K562 (cell line): Measurements from ENCODE around the gene TMEM181. TPM values are rescaled to one million over a fixed set of nuclear protein-coding genes. Genes with fewer than 3 reads are reported as not detected.

Experiments
- ATAC-seq: fragments of 200-7000 bp; cut with Tn5 transposase; 3 replicates; pipeline ENCODE4 v1.9.1; 2020; ENCODE audit warnings: moderate library complexity
- BruUV-seq: library from RNA; stranded (reverse); fragments of 400-500 nt; replicated peaks from 2 replicates; lab custom pipeline; 2021; lab: Mats Ljungman, UMichigan
- CTCF ChIA-PET: fragments of 300-600 bp; formaldehyde crosslinking; extraction: SDS; loops from one replicate; lab custom pipeline; 2021; ENCODE audit warnings: low intra/inter-chr PET ratio; lab: Yijun Ruan, JAX
- POLR2A ChIA-PET: fragments of 300-600, 350-650 bp; sonication (Branson Sonifier 250); formaldehyde crosslinking; extraction: SDS; loops from one replicate; lab custom pipeline; 2021; ENCODE audit warnings: antibody characterized with exemption, inconsistent platforms; lab: Yijun Ruan, JAX
- DNase-seq, 4 experiments: peaks; one replicate each; pipeline versions ENCODE4 v3.0.0 to v3.0.0-alpha.2; 2011 to 2018; ENCODE audit warnings: low spot score in 3 of 4, mixed read lengths in 3 of 4; ENCODE audit errors: extremely low read depth in 1 of 4
- FAIRE-seq: peaks from 2 replicates; lab custom pipeline; 2011; peaks lifted over from hg19 to GRCh38; lab: Jason Lieb, UNC
- H2AFZ ChIP-seq: 2 replicates; pipeline ENCODE4 v1.6.0; 2011; ENCODE audit warnings: low read depth, low read length, control low read depth, inconsistent platforms
- H3K27ac ChIP-seq: fragments of 200-600 bp; 3 replicates; pipeline ENCODE4 v1.8.0; 2011; ENCODE audit warnings: low read depth, mild to moderate bottlenecking, control low read depth, inconsistent platforms, low read length, moderate library complexity, mixed read lengths; ENCODE audit errors: extremely low read depth
- H3K27me3 ChIP-seq, 2 experiments: fragments of 300-600 bp in 1 of 2; 2 replicates in 1 of 2; 3 replicates in 1 of 2; pipeline versions ENCODE4 v1.6.0 to v1.8.0; 2011; ENCODE audit warnings: inconsistent platforms in 2 of 2, low read length in 2 of 2, mild to moderate bottlenecking in 1 of 2, mixed read lengths in 1 of 2, moderate library complexity in 1 of 2; ENCODE audit not compliant: control insufficient read depth in 2 of 2, insufficient read depth in 2 of 2
- H3K36me3 ChIP-seq: fragments of 300-600 bp; 3 replicates; pipeline ENCODE4 v1.8.0; 2011; ENCODE audit warnings: mild to moderate bottlenecking, low read length, inconsistent platforms; ENCODE audit not compliant: control insufficient read depth, insufficient read depth
- H3K4me1 ChIP-seq, 2 experiments: fragments of 200-600 bp in 1 of 2; replicated peaks in 1 of 2; 2 replicates in 1 of 2; 3 replicates in 1 of 2; pipeline versions ENCODE4 v1.5.1 to v1.8.0; 2011; ENCODE audit warnings: inconsistent platforms in 2 of 2, low read length in 2 of 2, mild to moderate bottlenecking in 1 of 2, mixed read lengths in 1 of 2, moderate library complexity in 1 of 2; ENCODE audit not compliant: control insufficient read depth in 2 of 2, insufficient read depth in 2 of 2
- H3K4me2 ChIP-seq: 2 replicates; pipeline ENCODE4 v1.6.1; 2011; ENCODE audit warnings: low read length, control low read depth, inconsistent platforms, mixed read lengths; ENCODE audit not compliant: insufficient read depth
- H3K4me3 ChIP-seq: fragments of 200-600 bp; sonication (generic), shearing (Covaris generic); 2 replicates; pipeline ENCODE4 v1.5.1; 2016; ENCODE audit warnings: control low read depth, inconsistent platforms
- H3K79me2 ChIP-seq: fragments of 200-600 bp; 3 replicates; pipeline ENCODE4 v1.8.0; 2011; ENCODE audit warnings: low read length, inconsistent platforms; ENCODE audit not compliant: control insufficient read depth, insufficient read depth
- H3K9ac ChIP-seq, 2 experiments: 2 replicates each; pipeline versions ENCODE4 v1.6.0 to v1.6.1; 2011; ENCODE audit warnings: low read depth in 2 of 2, low read length in 2 of 2, control low read depth in 1 of 2, inconsistent platforms in 1 of 2, mild to moderate bottlenecking in 1 of 2, mixed read lengths in 1 of 2; ENCODE audit not compliant: insufficient read depth in 1 of 2
- H3K9me1 ChIP-seq: one replicate; pipeline ENCODE4 v1.6.0; 2011; ENCODE audit warnings: inconsistent platforms, mild to moderate bottlenecking, low read length, moderate library complexity; ENCODE audit not compliant: control insufficient read depth, insufficient read depth
- H3K9me3 ChIP-seq: replicated peaks from 2 replicates; pipeline ENCODE4 v1.5.1; 2011; ENCODE audit warnings: low read depth, low read length, inconsistent platforms; ENCODE audit not compliant: control insufficient read depth, insufficient read depth
- H4K20me1 ChIP-seq: replicated peaks from 2 replicates; pipeline ENCODE4 v1.6.1; 2011; ENCODE audit warnings: low read length, inconsistent platforms, mixed read lengths; ENCODE audit not compliant: control insufficient read depth, insufficient read depth
- ARID2 ChIP-seq: fragments of 450-650 bp; IDR thresholded peaks from 2 replicates; pipeline ENCODE4 v1.6.1; 2017; ENCODE audit warnings: antibody characterized with exemption, mild to moderate bottlenecking
- COPS2 ChIP-seq: fragments of 450-650 bp; conservative IDR thresholded peaks from 2 replicates; pipeline ENCODE4 v1.6.1; 2016; ENCODE audit warnings: mild to moderate bottlenecking, moderate library complexity
- GABPB2 ChIP-seq: fragments of 250-450 bp; sonication (Bioruptor Pico); conservative IDR thresholded peaks from 2 replicates; pipeline ENCODE4 v1.5.1; 2021; ENCODE audit warnings: mild to moderate bottlenecking
- PTBP1 ChIP-seq: fragments of 200-400 bp; formaldehyde crosslinking; IDR thresholded peaks from 2 replicates; pipeline ENCODE4 v1.6.1; 2017; ENCODE audit warnings: low read depth, low read length
- RUNX1 ChIP-seq: sonication (generic); IDR thresholded peaks from 2 replicates; pipeline ENCODE4 v1.6.1; 2016; ENCODE audit warnings: antibody characterized with exemption, low read depth
- ZNF124 ChIP-seq: sonication (generic); formaldehyde crosslinking; IDR thresholded peaks from 2 replicates; pipeline ENCODE4 v1.8.1; 2022; ENCODE audit warnings: missing genetic modification reagents
- ZNF217 ChIP-seq: sonication (generic); formaldehyde crosslinking; IDR thresholded peaks from 2 replicates; pipeline ENCODE4 v1.8.0; 2022; ENCODE audit warnings: mild to moderate bottlenecking, missing genetic modification reagents
- ZNF77 ChIP-seq: fragments of 250-450 bp; sonication (Bioruptor Pico); IDR thresholded peaks from 2 replicates; pipeline ENCODE4 v1.5.0; 2020
- WGBS: fragments of 100-300 bp; shearing (Covaris generic); methylation state at CpG from one replicate; pipeline ENCODE4 v1.1.6; 2016; ENCODE audit warnings: low coverage, mixed read lengths; ENCODE audit not compliant: insufficient coverage; ENCODE audit errors: missing lambda C conversion rate; 5-methylcytosine and 5-hydroxymethylcytosine counted together
- in situ Hi-C: fragments of 300-500 bp; cut with MboI; formaldehyde crosslinking; loops from 4 replicates; pipeline ENCODE4 v1.15.0; 2018; ENCODE audit warnings: inconsistent platforms, mixed read lengths
- intact Hi-C: fragments of 100-400 bp; cut with micrococcal nuclease; formaldehyde crosslinking; loops from 2 replicates; pipeline ENCODE4 v1.14.2; 2022
- polyA plus RNA-seq, 8 experiments: library from polyadenylated mRNA; depleted of rRNA in 4 of 8; stranded (reverse) in 5 of 8; unstranded in 3 of 8; fragments of >200 nt; fragmentation: Nextera tagmentation in 2 of 8; fragmentation: Illumina TruSeq in 1 of 8; extraction: Ambion mirVana in 2 of 8; extraction: Trizol in 1 of 8; gene quantifications; 2 replicates each; pipeline versions ENCODE4 v1.2.1 to v1.2.3, GENCODE V29; 2011 to 2014; ENCODE audit warnings: inconsistent platforms in 1 of 8, missing spikeins in 1 of 8
- total RNA-seq, 7 experiments: library from RNA; depleted of rRNA in 6 of 7; stranded (reverse); fragments of >200 nt in 6 of 7; fragmentation: Illumina TruSeq in 2 of 7; extraction: Trizol in 2 of 7; gene quantifications; 2 replicates each; pipeline versions ENCODE4 v1.2.1 to v1.2.3, GENCODE V29; 2011 to 2021; ENCODE audit warnings: low replicate concordance in 1 of 7

TMEM181 gene
- total and polyA plus RNA-seq, 9 of the 15 experiments (the other 6 are each of a cell fraction or from before 2014, with no cell fraction given), result 5.6 to 27.2 (median 19.9) TPM

DNA sequence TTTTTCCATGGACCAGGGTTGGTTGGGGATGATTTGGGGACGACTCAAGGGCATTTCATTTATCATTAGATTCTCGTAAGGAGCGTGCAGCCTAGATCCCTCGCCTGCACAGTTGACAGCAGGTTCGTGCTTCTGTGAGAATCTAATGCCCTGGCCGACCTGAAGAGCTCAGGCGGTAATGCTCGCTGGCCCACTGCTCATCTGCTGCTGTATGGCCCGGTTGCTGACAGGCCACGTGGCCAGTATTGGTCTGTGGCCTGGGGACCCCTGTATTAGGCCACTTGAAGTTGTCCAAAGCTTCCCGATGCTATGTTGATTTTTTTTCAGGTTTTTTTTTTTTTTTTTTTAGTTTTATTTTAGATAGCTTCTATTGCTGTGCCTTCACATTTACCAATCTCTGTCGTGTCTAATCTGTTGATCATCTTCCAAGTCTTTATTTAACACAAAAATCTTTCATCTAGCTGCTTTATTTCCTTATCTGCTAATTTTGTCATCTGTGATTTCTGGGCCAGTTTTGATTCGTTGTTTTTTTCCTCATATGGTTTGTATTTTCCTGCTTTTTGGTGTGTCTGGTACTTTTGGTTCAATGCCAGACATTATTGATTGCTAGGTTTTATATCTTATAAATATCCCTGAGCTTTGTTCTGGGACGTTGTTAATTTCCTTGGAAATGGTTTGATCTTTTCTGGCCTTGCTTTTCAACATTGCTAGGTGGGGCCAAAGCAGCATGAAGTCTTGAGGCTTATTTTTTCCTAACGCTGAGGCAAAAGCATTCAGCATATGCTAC, 43.6 kb downstream of the TMEM181 start:
- Histone ChIP-seq H3K9me3 (no peaks in the 10 kb centered on the region), H3K9me1 (no peaks in the 10 kb centered on the region), H3K27ac (no peak overlapping the region), H4K20me1 (no peaks in the 10 kb centered on the region), H3K27me3 (no peaks in the 10 kb centered on the region), H3K4me1 (peaks cover 0 to 8% of the 10 kb centered on the region in 2 experiments; a peak in 1 of 5 replicates), H3K4me2 (no peak overlapping the region), H3K4me3 (no peak overlapping the region)
- ATAC-seq (no peak), FAIRE-seq (no peak)
- ChIA-PET POLR2A (no interaction called here), CTCF (interaction anchor here (2.1 kb wide), 1 partner anchor 382 kb away, joined by 7 read pairs; no protein-coding TSS in a partner anchor)
- in situ Hi-C loops, result no loop called here
- 83% methylated on average over 15 of the region's 15 CpGs for WGBS
- TF ChIP-seq ARID2 (no peak), COPS2 (no peak), ZNF217 (no peak), ZNF77 (CRISPR knock-in tag) (no peak), GABPB2 (CRISPR knock-in tag) (no peak), RUNX1 (no peak), ZNF124 (CRISPR knock-in tag) (no peak), PTBP1 (no peak)
- TF ChIP-seq, all 486 proteins: peak for 0
- intact Hi-C loops, result no loop called here
- Histone ChIP-seq H3K79me2 (peaks cover 4% of the 10 kb centered on the region; the same call in 1 of the 3 replicates), H2AFZ (no peak overlapping the region), H3K36me3 (peaks cover 87% of the 10 kb centered on the region), H3K9ac (no peak overlapping the region)
- BruUV-seq, result no TSS peak
- no peak for DNase-seq
